ENCODE data around the gene BTBD9.

The BTBD9 gene

GRCh38 chr6:38566295-38567030 is 73.3 kb downstream of the BTBD9 start:
- in situ Hi-C loops (cut with MboI; ENCODE audit: low sequenced_read_pairs): no loop called here

GRCh38 chr6:38564301-38564700 is 75.4 kb downstream of the BTBD9 start:
- in situ Hi-C loops (cut with MboI; ENCODE audit: low sequenced_read_pairs): no loop called here

GRCh38 chr6:38555606-38556005 is 84.1 kb downstream of the BTBD9 start:
- in situ Hi-C loops (cut with MboI; ENCODE audit: low sequenced_read_pairs): no loop called here

- in situ Hi-C loops (cut with MboI; ENCODE audit: low sequenced_read_pairs): no loop called here
Measured at GRCh38 chr6:38554700-38555413, 84.9 kb downstream of the BTBD9 start.

GRCh38 chr6:38554014-38554413 is 85.7 kb downstream of the BTBD9 start:
- in situ Hi-C loops (cut with MboI; ENCODE audit: low sequenced_read_pairs): no loop called here

GRCh38 chr6:38552121-38552520 is 87.6 kb downstream of the BTBD9 start:
- in situ Hi-C loops (cut with MboI; ENCODE audit: low sequenced_read_pairs): no loop called here

- in situ Hi-C loops (cut with MboI; ENCODE audit: low sequenced_read_pairs): no loop called here
Measured at GRCh38 chr6:38549795-38550194, 89.9 kb downstream of the BTBD9 start.

- in situ Hi-C loops (cut with MboI; ENCODE audit: low sequenced_read_pairs): no loop called here
Measured at GRCh38 chr6:38549180-38549579, 90.5 kb downstream of the BTBD9 start.

GRCh38 chr6:38543022-38543421 is 96.7 kb downstream of the BTBD9 start:
- in situ Hi-C loops (cut with MboI; ENCODE audit: low sequenced_read_pairs): no loop called here

GRCh38 chr6:38542031-38542430 is 97.7 kb downstream of the BTBD9 start:
- in situ Hi-C loops (cut with MboI; ENCODE audit: low sequenced_read_pairs): no loop called here

- in situ Hi-C loops (cut with MboI; ENCODE audit: low sequenced_read_pairs): no loop called here
Measured at GRCh38 chr6:38533064-38533463, 106.7 kb downstream of the BTBD9 start.

GRCh38 chr6:38531134-38531533 is 108.6 kb downstream of the BTBD9 start:
- in situ Hi-C loops (cut with MboI; ENCODE audit: low sequenced_read_pairs): no loop called here

- in situ Hi-C loops (cut with MboI; ENCODE audit: low sequenced_read_pairs): no loop called here
Measured at GRCh38 chr6:38528196-38528965, 111.3 kb downstream of the BTBD9 start.

GRCh38 chr6:38527371-38527770 is 112.4 kb downstream of the BTBD9 start:
- in situ Hi-C loops (cut with MboI; ENCODE audit: low sequenced_read_pairs): no loop called here

- in situ Hi-C loops (cut with MboI; ENCODE audit: low sequenced_read_pairs): no loop called here
Measured at GRCh38 chr6:38525888-38526287, 113.8 kb downstream of the BTBD9 start.

- in situ Hi-C loops (cut with MboI; ENCODE audit: low sequenced_read_pairs): no loop called here
Measured at GRCh38 chr6:38524436-38525145, 115.1 kb downstream of the BTBD9 start.

GRCh38 chr6:38522322-38522721 is 117.4 kb downstream of the BTBD9 start:
- in situ Hi-C loops (cut with MboI; ENCODE audit: low sequenced_read_pairs): no loop called here

- in situ Hi-C loops (cut with MboI; ENCODE audit: low sequenced_read_pairs): no loop called here
Measured at GRCh38 chr6:38518511-38519304, 121.0 kb downstream of the BTBD9 start.

- in situ Hi-C loops (cut with MboI; ENCODE audit: low sequenced_read_pairs): no loop called here
Measured at GRCh38 chr6:38517005-38517404, 122.7 kb downstream of the BTBD9 start.

GRCh38 chr6:38514399-38514798 is 125.3 kb downstream of the BTBD9 start:
- in situ Hi-C loops (cut with MboI; ENCODE audit: low sequenced_read_pairs): no loop called here
